Transverse colon (tissue), 4 donors: Measurements from ENCODE around the gene RRAD. TPM values are rescaled to one million over a fixed set of nuclear protein-coding genes. Genes with fewer than 3 reads are reported as not detected.
"Not testable (repeated sequence)": the region's sequence is repeated elsewhere in the genome, so short reads cannot be mapped to it uniquely, and the experiment has no call there.

Experiments
- DNase-seq: peaks from one replicate; pipeline ENCODE4 v3.0.0-alpha.2; 2019
- H3K27ac ChIP-seq, 4 donors: fragments of 200-600 bp; sonication (generic); 2 replicates each; pipeline ENCODE4 v1.5.1; 2016 to 2018; ENCODE audit warnings: inconsistent platforms in 4 of 4
- H3K27me3 ChIP-seq: fragments of 200-600 bp; sonication (generic); 2 replicates; pipeline ENCODE4 v1.5.1; 2017; ENCODE audit warnings: inconsistent platforms
- H3K36me3 ChIP-seq, 4 donors: fragments of 200-600 bp; sonication (generic); 2 replicates each; pipeline ENCODE4 v1.5.1; 2017 to 2019; ENCODE audit warnings: inconsistent platforms in 4 of 4
- H3K4me1 ChIP-seq, 4 donors: fragments of 200-600 bp; sonication (generic); 2 replicates each; pipeline ENCODE4 v1.5.1; 2017 to 2020; ENCODE audit warnings: inconsistent platforms in 4 of 4
- H3K4me3 ChIP-seq, 4 donors: fragments of 200-600 bp; sonication (generic); 1 replicate in 1 of 4; 2 replicates in 3 of 4; pipeline versions ENCODE4 v1.5.1 to v1.6.1; 2017 to 2019; ENCODE audit warnings: inconsistent platforms in 4 of 4
- H3K9me3 ChIP-seq, 2 donors: fragments of 200-600 bp; sonication (generic); 2 replicates each; pipeline ENCODE4 v1.5.1; 2017 to 2019; ENCODE audit warnings: inconsistent platforms in 2 of 2
- EP300 ChIP-seq: sonication (generic); formaldehyde crosslinking; IDR thresholded peaks from one replicate; pipeline ENCODE4 v1.6.1; 2017; ENCODE audit warnings: antibody characterized with exemption, low read depth
- POLR2A ChIP-seq: fragments of 450-650 bp; IDR thresholded peaks from one replicate; pipeline ENCODE4 v1.6.1; 2016; ENCODE audit warnings: antibody characterized with exemption, mild to moderate bottlenecking, moderate library complexity
- POLR2AphosphoS5 ChIP-seq, 3 donors: sonication (generic); formaldehyde crosslinking; IDR thresholded peaks; one replicate each; pipeline ENCODE4 v1.6.1; 2016; ENCODE audit warnings: antibody characterized with exemption in 3 of 3
- WGBS, 2 donors: methylation state at CpG; one replicate each; pipeline ENCODE4 v1.1.5; 2018; ENCODE audit warnings: low coverage in 1 of 2; 5-methylcytosine and 5-hydroxymethylcytosine counted together
- in situ Hi-C, 4 donors: fragments of 200-750 bp; cut with MboI; loops; one replicate each; pipeline versions ENCODE4 v1.15.0 to v1.15.1; 2017; ENCODE audit warnings: low sequenced_read_pairs in 3 of 4, low pct_ligation_motif_present in 1 of 4, low pct_unique_long_range_greater_than_20kb in 1 of 4
- intact Hi-C: fragments of 100-400 bp; cut with DNase I; formaldehyde crosslinking; loops from one replicate; pipeline ENCODE4 v1.15.1; 2023; ENCODE audit warnings: low total_unique reads
- total RNA-seq, 4 donors: library from RNA; depleted of rRNA; stranded (reverse); fragments of >200 nt; gene quantifications; one replicate each; pipeline ENCODE4 v1.1.0, GENCODE V29; 2016
- TF ChIP-seq, protein P1 (sequence below), 5 experiments: fragments of 200-600 bp in 3 of 5; fragments of 450-650 bp in 2 of 5; sonication (generic) in 3 of 5; IDR thresholded peaks; 1 replicate in 2 of 5; 2 replicates in 3 of 5; pipeline ENCODE4 v1.5.1; 2016 to 2017; ENCODE audit warnings: antibody characterized with exemption in 5 of 5, inconsistent platforms in 3 of 5, mild to moderate bottlenecking in 2 of 5, moderate library complexity in 1 of 5

The RRAD gene
- total RNA-seq, 4 donors from 2014 or later: 3.5 to 15.3 (median 4.2) TPM; not detected in 1

GRCh38 chr16:66945939-66946338 lies 20.6 kb upstream of the RRAD start:
- peaks cover 0 to 25% (median 10%) of the 10 kb centered on the region in 4 donors for H3K36me3 ChIP-seq
- H3K4me1 ChIP-seq: peaks cover 17 to 22% (median 17%) of the 10 kb centered on the region in 4 donors
- H3K4me3 ChIP-seq: no peak overlapping the region
- H3K27ac ChIP-seq: no peak overlapping the region
- in situ Hi-C loops: no loop called here
- no peak for DNase-seq
- TF ChIP-seq, protein P1, sequence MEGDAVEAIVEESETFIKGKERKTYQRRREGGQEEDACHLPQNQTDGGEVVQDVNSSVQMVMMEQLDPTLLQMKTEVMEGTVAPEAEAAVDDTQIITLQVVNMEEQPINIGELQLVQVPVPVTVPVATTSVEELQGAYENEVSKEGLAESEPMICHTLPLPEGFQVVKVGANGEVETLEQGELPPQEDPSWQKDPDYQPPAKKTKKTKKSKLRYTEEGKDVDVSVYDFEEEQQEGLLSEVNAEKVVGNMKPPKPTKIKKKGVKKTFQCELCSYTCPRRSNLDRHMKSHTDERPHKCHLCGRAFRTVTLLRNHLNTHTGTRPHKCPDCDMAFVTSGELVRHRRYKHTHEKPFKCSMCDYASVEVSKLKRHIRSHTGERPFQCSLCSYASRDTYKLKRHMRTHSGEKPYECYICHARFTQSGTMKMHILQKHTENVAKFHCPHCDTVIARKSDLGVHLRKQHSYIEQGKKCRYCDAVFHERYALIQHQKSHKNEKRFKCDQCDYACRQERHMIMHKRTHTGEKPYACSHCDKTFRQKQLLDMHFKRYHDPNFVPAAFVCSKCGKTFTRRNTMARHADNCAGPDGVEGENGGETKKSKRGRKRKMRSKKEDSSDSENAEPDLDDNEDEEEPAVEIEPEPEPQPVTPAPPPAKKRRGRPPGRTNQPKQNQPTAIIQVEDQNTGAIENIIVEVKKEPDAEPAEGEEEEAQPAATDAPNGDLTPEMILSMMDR (IDR thresholded peaks at IDR 0.05): no peak
- TF ChIP-seq POLR2A (no peak), EP300 (no peak), POLR2AphosphoS5 (IDR thresholded peaks at IDR 0.05) (no peak)
- H3K9me3 ChIP-seq: no peaks in the 10 kb centered on the region
- intact Hi-C loops: no loop called here
- 65 to 68% methylated on average over 4 of the region's 4 CpGs for WGBS, 2 donors
- peaks cover 10% of the 10 kb centered on the region for H3K27me3 ChIP-seq

- in situ Hi-C loops, H3K27ac ChIP-seq, H3K9me3 ChIP-seq, H3K4me3 ChIP-seq, DNase-seq: not testable (repeated sequence)
- Histone ChIP-seq H3K36me3 (peaks cover 0 to 33% (median 13%) of the 10 kb centered on the region in 4 donors), H3K4me1 (peaks cover 17 to 22% (median 17%) of the 10 kb centered on the region in 4 donors), H3K27me3 (peaks cover 10% of the 10 kb centered on the region)
- intact Hi-C loops: loop anchor here (5.0 kb wide), 1 partner anchor 1282 kb away; no protein-coding TSS in a partner anchor
- WGBS, 2 donors: 74 to 80% methylated on average over 8 to 9 of the region's 9 CpGs
These were observed 19.6 kb upstream of the RRAD start for GRCh38 chr16:66944971-66945370.

DNA sequence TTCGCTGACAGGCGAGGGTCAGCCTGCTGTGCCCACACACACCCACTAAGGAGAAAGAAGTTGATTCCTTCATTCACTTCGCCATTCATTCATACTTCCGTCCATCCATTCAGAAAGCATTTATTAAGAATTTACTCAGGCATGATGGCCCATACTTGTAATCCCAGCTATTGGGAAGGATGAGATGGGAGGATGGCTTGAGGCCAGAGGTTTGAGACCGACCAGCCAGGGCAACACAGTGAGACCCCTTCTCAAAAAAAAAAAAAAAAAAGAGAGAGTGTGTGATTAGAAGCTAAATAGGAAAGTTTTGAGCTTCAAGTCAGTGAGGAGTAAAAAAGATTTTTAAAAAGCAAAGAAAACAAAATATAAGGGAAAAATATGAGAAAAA lies 18.7 kb upstream of the RRAD start:
- Histone ChIP-seq H3K27ac (no peak overlapping the region), H3K36me3 (peaks cover 0 to 33% (median 13%) of the 10 kb centered on the region in 4 donors), H3K9me3 (no peaks in the 10 kb centered on the region), H3K4me1 (peaks cover 15 to 17% (median 16%) of the 10 kb centered on the region in 4 donors), H3K4me3 (no peak overlapping the region), H3K27me3 (peaks cover 3% of the 10 kb centered on the region)
- TF ChIP-seq, protein P1 (IDR thresholded peaks at IDR 0.05): no peak
- no peak for TF ChIP-seq POLR2AphosphoS5 (IDR thresholded peaks at IDR 0.05)
- no peak for TF ChIP-seq EP300
- in situ Hi-C loops (no loop called here), intact Hi-C loops (loop anchor here (5.0 kb wide), 1 partner anchor 1283 kb away; no protein-coding TSS in a partner anchor)
- DNase-seq: no peak
- 56 to 91% methylated on average over 1 to 5 of the region's 5 CpGs for WGBS, 2 donors

DNA sequence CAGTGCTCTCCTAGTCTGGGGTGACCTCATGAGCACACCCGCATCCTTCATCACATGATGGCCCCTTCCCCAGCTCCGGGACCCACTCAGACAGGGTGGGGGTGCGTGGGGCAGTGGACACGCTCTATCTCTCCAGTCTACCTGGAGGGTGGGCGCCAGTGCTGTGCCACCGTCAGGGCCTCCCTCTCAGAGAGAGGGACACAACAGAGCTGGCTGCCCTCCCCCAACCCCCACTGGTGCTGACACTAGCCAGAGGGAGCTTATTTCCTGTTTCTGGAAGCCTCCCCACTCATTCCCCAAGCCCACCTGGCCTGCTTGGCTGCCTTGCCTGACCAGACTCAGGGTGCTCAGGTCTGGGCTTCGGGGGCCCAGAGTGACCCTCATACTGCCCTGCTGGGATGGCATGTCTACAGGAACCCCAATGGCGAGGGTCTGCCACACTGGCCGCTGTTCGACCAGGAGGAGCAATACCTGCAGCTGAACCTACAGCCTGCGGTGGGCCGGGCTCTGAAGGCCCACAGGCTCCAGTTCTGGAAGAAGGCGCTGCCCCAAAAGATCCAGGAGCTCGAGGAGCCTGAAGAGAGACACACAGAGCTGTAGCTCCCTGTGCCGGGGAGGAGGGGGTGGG lies 18.2 kb upstream of the RRAD start:
- 89% methylated on average over 15 of the region's 15 CpGs; no CpG with 5 or more reads in 1 of the 2 donors for WGBS, 2 donors
- intact Hi-C loops (loop anchor here (5.0 kb wide), 1 partner anchor 1284 kb away; no protein-coding TSS in a partner anchor), in situ Hi-C loops (no loop called here)
- no peaks in the 10 kb centered on the region for H3K9me3 ChIP-seq
- H3K27me3 ChIP-seq: no peaks in the 10 kb centered on the region
- H3K36me3 ChIP-seq: peaks cover 0 to 33% (median 13%) of the 10 kb centered on the region in 4 donors
- TF ChIP-seq POLR2A (no peak), POLR2AphosphoS5 (IDR thresholded peaks at IDR 0.05) (no peak), EP300 (no peak)
- TF ChIP-seq, protein P1 (IDR thresholded peaks at IDR 0.05): no peak
- DNase-seq: no peak
- no peak overlapping the region for H3K4me3 ChIP-seq
- peaks cover 10 to 12% (median 12%) of the 10 kb centered on the region in 4 donors for H3K4me1 ChIP-seq
- H3K27ac ChIP-seq: no peak overlapping the region
